G401.6 (cell line): ENCODE measurements around the gene SYT1.
"Not testable (repeated sequence)": the region's sequence is repeated elsewhere in the genome, so short reads cannot be mapped to it uniquely, and the experiment has no call there.

Experiments used
- FAIRE-seq: peaks from 2 replicates; lab custom pipeline; 2012; peaks lifted over from hg19 to GRCh38; lab: Jason Lieb, UNC

SYT1 gene

GRCh38 chr12:78864403-78864869, at the start of gene SYT1:
SYT1 (plus strand) TSS chr12:78864774.
- FAIRE-seq = no peak

GRCh38 chr12:78818487-78818886, 46.1 kb upstream of the SYT1 start:
- FAIRE-seq = no peak

- FAIRE-seq = no peak
These were observed 43.6 kb upstream of the SYT1 start for GRCh38 chr12:78820946-78821345.

GRCh38 chr12:78824918-78825317, 39.7 kb upstream of the SYT1 start:
- FAIRE-seq = no peak

- no peak for FAIRE-seq
These were observed 34.9 kb upstream of the SYT1 start for GRCh38 chr12:78829690-78830089.

GRCh38 chr12:78835493-78835892, 29.1 kb upstream of the SYT1 start:
- FAIRE-seq = no peak

GRCh38 chr12:78840518-78841019, 24.0 kb upstream of the SYT1 start:
- not testable (repeated sequence) for FAIRE-seq

GRCh38 chr12:78853231-78853630, 11.3 kb upstream of the SYT1 start:
- FAIRE-seq = no peak

- no peak for FAIRE-seq
These were observed 832 bp upstream of the SYT1 start for GRCh38 chr12:78863482-78864402.

GRCh38 chr12:78864870-78865463, 393 bp downstream of the SYT1 start:
- no peak for FAIRE-seq

- FAIRE-seq = no peak
These were observed 942 bp downstream of the SYT1 start for GRCh38 chr12:78865516-78865915.

- FAIRE-seq = no peak
These were observed 1.9 kb downstream of the SYT1 start for GRCh38 chr12:78866518-78866917.

- no peak for FAIRE-seq
These were observed 6.0 kb downstream of the SYT1 start for GRCh38 chr12:78870539-78870938.

- no peak for FAIRE-seq
These were observed 7.0 kb downstream of the SYT1 start for GRCh38 chr12:78871566-78871965.

- no peak for FAIRE-seq
These were observed 13.9 kb downstream of the SYT1 start for GRCh38 chr12:78878459-78878858.

- FAIRE-seq = no peak
These were observed 14.3 kb downstream of the SYT1 start for GRCh38 chr12:78878866-78879265.

GRCh38 chr12:78880078-78880477, 15.5 kb downstream of the SYT1 start:
- no peak for FAIRE-seq

GRCh38 chr12:78881685-78882084, 17.1 kb downstream of the SYT1 start:
- no peak for FAIRE-seq

GRCh38 chr12:78885466-78885865, 20.9 kb downstream of the SYT1 start:
- no peak for FAIRE-seq

GRCh38 chr12:78886719-78887407, 22.3 kb downstream of the SYT1 start:
- FAIRE-seq = no peak

GRCh38 chr12:78887444-78887843, 22.9 kb downstream of the SYT1 start:
- no peak for FAIRE-seq

- no peak for FAIRE-seq
These were observed 24.0 kb downstream of the SYT1 start for GRCh38 chr12:78888568-78888967.
